ENCODE data around the gene COMP. TPM values are rescaled to one million over a fixed set of nuclear protein-coding genes. Genes with fewer than 3 reads are reported as not detected.

Gene COMP
- polyA plus RNA-seq, 1 of the 3 experiments (the other 2 are of a cell fraction) = 0.26 TPM

DNA sequence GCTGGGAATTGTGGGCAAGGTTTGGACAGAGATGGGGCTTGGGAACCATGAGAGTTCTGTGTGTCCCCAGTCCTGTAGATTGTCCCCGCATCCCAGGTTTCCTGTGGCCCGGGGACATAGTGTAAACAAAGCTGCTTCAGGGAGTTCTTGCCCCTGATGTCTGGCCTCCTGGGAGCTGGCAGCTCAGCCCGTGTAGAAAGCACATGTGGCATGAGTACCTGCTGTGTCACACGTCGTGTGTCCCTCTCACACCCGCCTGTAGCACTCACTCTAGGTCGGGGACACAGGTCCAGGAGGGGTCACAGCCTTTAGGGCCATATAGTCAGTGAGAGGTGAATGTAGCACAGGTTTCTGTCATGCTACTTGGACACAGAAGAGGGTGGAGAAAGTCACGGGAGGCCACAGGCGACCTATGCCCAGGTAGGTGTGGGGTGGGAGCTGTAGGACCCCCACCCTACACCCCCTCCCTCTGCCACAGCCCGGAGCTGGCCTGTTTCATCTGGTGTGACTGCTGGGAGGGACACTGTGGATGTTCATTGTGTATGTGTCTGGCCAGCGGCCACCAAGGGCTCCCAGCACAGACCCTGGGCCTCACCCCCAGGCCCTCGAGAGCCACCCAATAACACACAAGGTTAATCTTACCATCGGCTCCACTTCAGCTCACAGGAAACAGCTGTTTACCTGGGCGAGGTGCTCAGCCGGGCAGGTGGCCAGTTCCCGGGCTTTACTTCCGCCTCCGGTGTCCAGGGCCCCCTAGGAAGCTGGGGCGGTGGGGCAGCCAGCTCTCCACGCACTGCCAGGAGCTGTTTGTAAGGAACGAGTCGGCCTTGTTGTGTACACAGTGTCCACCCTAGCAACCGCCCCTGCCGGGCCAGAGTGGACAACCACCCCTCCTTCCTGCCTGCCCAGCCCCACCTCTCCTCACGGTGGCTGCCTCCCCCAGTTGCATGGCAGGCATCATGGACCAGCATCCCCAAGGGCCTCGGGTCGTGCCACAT is 49.7 kb downstream of the COMP start:
- CTCF ChIA-PET = interaction anchor here (0.6 to 5.7 kb wide), 7 partner anchors 8 to 546 kb away, joined by 3 to 24 read pairs (median 3); no protein-coding TSS in a partner anchor
- no peaks in the 10 kb centered on the region for H3F3A ChIP-seq (replicated peaks; ENCODE audit: insufficient read depth)
- H3K4me3 ChIP-seq (ENCODE audit: low read depth in 2 of 2, low read length in 1 of 2) = no peak overlapping the region
- peak overlapping the region in 1 of 2 experiments; percentile 96; a peak in 2 of 4 replicates for H3K27ac ChIP-seq (ENCODE audit: low read depth in 2 of 2, low read length in 1 of 2)
- POLR2A ChIA-PET = interaction anchor here (0.6 to 1.7 kb wide), 3 partner anchors 13 to 495 kb away, joined by 3 to 5 read pairs (median 3); partner anchors contain the start of gene REX1BD
- peaks cover 0 to 71% of the 10 kb centered on the region in 2 experiments; a peak in 1 of 4 replicates for H3K4me1 ChIP-seq (ENCODE audit: control insufficient read depth in 1 of 2, insufficient read depth in 2 of 2, low read depth in 1 of 2, low read length in 1 of 2)
- H3K9me3 ChIP-seq = no peaks in the 10 kb centered on the region
- H3K9me2 ChIP-seq = no peaks in the 10 kb centered on the region
- 0 out of 2 replicates have a peak, but pooled peaks cover 2% of the 10 kb centered on the region for H4K20me1 ChIP-seq (ENCODE audit: insufficient read depth)
- H3K9ac ChIP-seq = no peak overlapping the region
- H3K79me2 ChIP-seq (ENCODE audit: insufficient read depth) = no peaks in the 10 kb centered on the region
- DNase-seq = no peak
- no peak overlapping the region for H2AFZ ChIP-seq (ENCODE audit: low read depth)
- H3K36me3 ChIP-seq (replicated peaks in 1 of 2; ENCODE audit: control insufficient read depth in 1 of 2, insufficient read depth in 2 of 2, low read length in 1 of 2) = no peaks in the 10 kb centered on the region
- no peak overlapping the region for H3K4me2 ChIP-seq
- no peaks in the 10 kb centered on the region for H3K27me3 ChIP-seq (ENCODE audit: insufficient read depth)
- TF ChIP-seq FOXM1 (IDR thresholded peaks at IDR 0.05; ENCODE audit: low read depth) (no peak), SIN3A (IDR thresholded peaks at IDR 0.05; ENCODE audit: borderline replicate concordance, low read depth, low read length) (no peak), JUND (IDR thresholded peaks at IDR 0.05) (no peak), TCF12 (IDR thresholded peaks at IDR 0.05) (no peak)
- TF ChIP-seq, protein P1, sequence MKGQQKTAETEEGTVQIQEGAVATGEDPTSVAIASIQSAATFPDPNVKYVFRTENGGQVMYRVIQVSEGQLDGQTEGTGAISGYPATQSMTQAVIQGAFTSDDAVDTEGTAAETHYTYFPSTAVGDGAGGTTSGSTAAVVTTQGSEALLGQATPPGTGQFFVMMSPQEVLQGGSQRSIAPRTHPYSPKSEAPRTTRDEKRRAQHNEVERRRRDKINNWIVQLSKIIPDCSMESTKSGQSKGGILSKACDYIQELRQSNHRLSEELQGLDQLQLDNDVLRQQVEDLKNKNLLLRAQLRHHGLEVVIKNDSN (IDR thresholded peaks at IDR 0.05; ENCODE audit: borderline replicate concordance, low read depth) = no peak
- WGBS (ENCODE audit: low lambda C conversion rate) = 89% methylated on average over 18 of the region's 27 CpGs

DNA sequence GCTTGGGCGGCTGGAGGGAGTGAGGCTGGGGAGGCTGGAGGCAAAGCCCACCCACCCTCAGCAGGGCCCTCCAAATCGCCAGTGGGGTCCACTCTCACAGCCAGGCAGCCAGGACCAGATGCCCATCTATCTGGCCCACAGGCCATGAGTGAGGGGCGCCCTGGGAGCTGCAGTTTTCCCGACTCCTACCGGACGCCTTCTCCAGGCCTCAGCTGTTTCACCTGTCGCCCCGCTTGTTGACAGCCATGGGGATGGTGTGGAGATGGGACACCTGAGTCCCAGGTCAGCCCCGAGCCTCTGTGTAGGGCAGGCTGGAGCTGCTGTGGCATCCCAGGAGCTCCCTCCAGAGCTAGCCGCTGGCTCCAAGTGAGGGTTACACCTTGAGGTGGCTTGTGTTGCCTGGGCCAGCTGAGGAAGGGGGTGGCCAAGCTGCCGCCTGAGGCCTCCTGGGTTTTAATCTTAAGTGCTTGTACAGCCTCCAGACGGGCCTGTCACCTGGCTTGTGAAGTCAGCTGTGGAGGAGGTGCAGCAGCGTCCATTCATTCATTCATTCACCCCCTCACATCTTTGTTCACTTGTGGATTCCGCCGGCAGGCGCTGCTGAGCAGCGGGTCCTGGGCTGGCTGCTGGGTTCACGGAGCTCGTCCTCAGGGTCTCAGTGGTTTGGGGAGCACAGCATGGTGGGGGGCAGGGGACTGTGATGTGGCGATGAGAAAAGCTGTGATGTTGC is 52.0 kb downstream of the COMP start:
- H2AFZ ChIP-seq (ENCODE audit: low read depth) = no peak overlapping the region
- 97% methylated on average over 15 of the region's 20 CpGs for WGBS (ENCODE audit: low lambda C conversion rate)
- H3F3A ChIP-seq (replicated peaks; ENCODE audit: insufficient read depth) = no peaks in the 10 kb centered on the region
- no peak overlapping the region for H3K4me3 ChIP-seq (ENCODE audit: low read depth in 2 of 2, low read length in 1 of 2)
- POLR2A ChIA-PET = interaction anchor here (0.5 kb wide), 1 partner anchor 214 kb away, joined by 4 read pairs; no protein-coding TSS in a partner anchor
- CTCF ChIA-PET = interaction anchor here (0.9 to 5.7 kb wide), 4 partner anchors 13 to 150 kb away, joined by 3 to 24 read pairs (median 4); partner anchors contain the start of gene REX1BD
- no peaks in the 10 kb centered on the region for H3K9me3 ChIP-seq
- 0 out of 2 replicates have a peak, but pooled peaks cover 2% of the 10 kb centered on the region for H4K20me1 ChIP-seq (ENCODE audit: insufficient read depth)
- H3K27me3 ChIP-seq (ENCODE audit: insufficient read depth) = no peaks in the 10 kb centered on the region
- no peak overlapping the region for H3K27ac ChIP-seq (ENCODE audit: low read depth in 2 of 2, low read length in 1 of 2)
- no peak for DNase-seq
- peaks cover 0 to 70% of the 10 kb centered on the region in 2 experiments; a peak in 1 of 4 replicates for H3K4me1 ChIP-seq (ENCODE audit: control insufficient read depth in 1 of 2, insufficient read depth in 2 of 2, low read depth in 1 of 2, low read length in 1 of 2)
- H3K9ac ChIP-seq = no peak overlapping the region
- no peaks in the 10 kb centered on the region for H3K36me3 ChIP-seq (replicated peaks in 1 of 2; ENCODE audit: control insufficient read depth in 1 of 2, insufficient read depth in 2 of 2, low read length in 1 of 2)
- H3K79me2 ChIP-seq (ENCODE audit: insufficient read depth) = no peaks in the 10 kb centered on the region
- no peaks in the 10 kb centered on the region for H3K9me2 ChIP-seq
- no peak overlapping the region for H3K4me2 ChIP-seq
- no peak for TF ChIP-seq RXRA (IDR thresholded peaks at IDR 0.05; ENCODE audit: borderline replicate concordance, low read depth)
- no peak for TF ChIP-seq JUND (IDR thresholded peaks at IDR 0.05)
- TF ChIP-seq EZH2phosphoT487 (IDR thresholded peaks at IDR 0.05; ENCODE audit: borderline replicate concordance, low read depth) = no peak
- TF ChIP-seq, protein P2, sequence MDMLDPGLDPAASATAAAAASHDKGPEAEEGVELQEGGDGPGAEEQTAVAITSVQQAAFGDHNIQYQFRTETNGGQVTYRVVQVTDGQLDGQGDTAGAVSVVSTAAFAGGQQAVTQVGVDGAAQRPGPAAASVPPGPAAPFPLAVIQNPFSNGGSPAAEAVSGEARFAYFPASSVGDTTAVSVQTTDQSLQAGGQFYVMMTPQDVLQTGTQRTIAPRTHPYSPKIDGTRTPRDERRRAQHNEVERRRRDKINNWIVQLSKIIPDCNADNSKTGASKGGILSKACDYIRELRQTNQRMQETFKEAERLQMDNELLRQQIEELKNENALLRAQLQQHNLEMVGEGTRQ (IDR thresholded peaks at IDR 0.05; ENCODE audit: borderline replicate concordance, low read depth, low read length) = no peak
- TF ChIP-seq CHD2 (IDR thresholded peaks at IDR 0.05; ENCODE audit: low read length, partially characterized antibody) = no peak
- no peak for TF ChIP-seq FOXJ3 (CRISPR knock-in tag; IDR thresholded peaks at IDR 0.05)
- TF ChIP-seq MXI1 (IDR thresholded peaks at IDR 0.05; ENCODE audit: low read depth, low read length) = no peak
- TF ChIP-seq SIN3A (IDR thresholded peaks at IDR 0.05; ENCODE audit: borderline replicate concordance, low read depth, low read length) = no peak
- no peak for TF ChIP-seq POLR2AphosphoS5 (IDR thresholded peaks at IDR 0.05; ENCODE audit: low read depth, low read length)
- no peak for TF ChIP-seq RAD21 (IDR thresholded peaks at IDR 0.05; ENCODE audit: low read length)
- no peak for TF ChIP-seq TAF1 (IDR thresholded peaks at IDR 0.05; ENCODE audit: borderline replicate concordance, low read depth, low read length)
- TF ChIP-seq, protein P3, sequence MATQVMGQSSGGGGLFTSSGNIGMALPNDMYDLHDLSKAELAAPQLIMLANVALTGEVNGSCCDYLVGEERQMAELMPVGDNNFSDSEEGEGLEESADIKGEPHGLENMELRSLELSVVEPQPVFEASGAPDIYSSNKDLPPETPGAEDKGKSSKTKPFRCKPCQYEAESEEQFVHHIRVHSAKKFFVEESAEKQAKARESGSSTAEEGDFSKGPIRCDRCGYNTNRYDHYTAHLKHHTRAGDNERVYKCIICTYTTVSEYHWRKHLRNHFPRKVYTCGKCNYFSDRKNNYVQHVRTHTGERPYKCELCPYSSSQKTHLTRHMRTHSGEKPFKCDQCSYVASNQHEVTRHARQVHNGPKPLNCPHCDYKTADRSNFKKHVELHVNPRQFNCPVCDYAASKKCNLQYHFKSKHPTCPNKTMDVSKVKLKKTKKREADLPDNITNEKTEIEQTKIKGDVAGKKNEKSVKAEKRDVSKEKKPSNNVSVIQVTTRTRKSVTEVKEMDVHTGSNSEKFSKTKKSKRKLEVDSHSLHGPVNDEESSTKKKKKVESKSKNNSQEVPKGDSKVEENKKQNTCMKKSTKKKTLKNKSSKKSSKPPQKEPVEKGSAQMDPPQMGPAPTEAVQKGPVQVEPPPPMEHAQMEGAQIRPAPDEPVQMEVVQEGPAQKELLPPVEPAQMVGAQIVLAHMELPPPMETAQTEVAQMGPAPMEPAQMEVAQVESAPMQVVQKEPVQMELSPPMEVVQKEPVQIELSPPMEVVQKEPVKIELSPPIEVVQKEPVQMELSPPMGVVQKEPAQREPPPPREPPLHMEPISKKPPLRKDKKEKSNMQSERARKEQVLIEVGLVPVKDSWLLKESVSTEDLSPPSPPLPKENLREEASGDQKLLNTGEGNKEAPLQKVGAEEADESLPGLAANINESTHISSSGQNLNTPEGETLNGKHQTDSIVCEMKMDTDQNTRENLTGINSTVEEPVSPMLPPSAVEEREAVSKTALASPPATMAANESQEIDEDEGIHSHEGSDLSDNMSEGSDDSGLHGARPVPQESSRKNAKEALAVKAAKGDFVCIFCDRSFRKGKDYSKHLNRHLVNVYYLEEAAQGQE (IDR thresholded peaks at IDR 0.05; ENCODE audit: low read depth, low read length) = no peak
- TF ChIP-seq TCF12 (IDR thresholded peaks at IDR 0.05) = no peak
- no peak for TF ChIP-seq NFIC (IDR thresholded peaks at IDR 0.05; ENCODE audit: borderline replicate concordance)

Measured in SK-N-SH (cell line).